HS-27A (cell line): ENCODE measurements around the gene ENTPD8.
A peak's percentile ranks its signal among the peaks of the same experiment; 100 is the strongest.
"Not testable (repeated sequence)": the region's sequence is repeated elsewhere in the genome, so short reads cannot be mapped to it uniquely, and the experiment has no call there.

Source experiments
- DNase-seq: peaks from one replicate; pipeline ENCODE4 v3.0.0-alpha.2; 2012; ENCODE audit warnings: low read depth, missing footprints

The ENTPD8 gene

GRCh38 chr9:137411645-137412380 lies 29.3 kb downstream of the ENTPD8 start:
- DNase-seq: peak; percentile 53

- DNase-seq: no peak
Measured at GRCh38 chr9:137411260-137411644, 29.9 kb downstream of the ENTPD8 start.

DNA sequence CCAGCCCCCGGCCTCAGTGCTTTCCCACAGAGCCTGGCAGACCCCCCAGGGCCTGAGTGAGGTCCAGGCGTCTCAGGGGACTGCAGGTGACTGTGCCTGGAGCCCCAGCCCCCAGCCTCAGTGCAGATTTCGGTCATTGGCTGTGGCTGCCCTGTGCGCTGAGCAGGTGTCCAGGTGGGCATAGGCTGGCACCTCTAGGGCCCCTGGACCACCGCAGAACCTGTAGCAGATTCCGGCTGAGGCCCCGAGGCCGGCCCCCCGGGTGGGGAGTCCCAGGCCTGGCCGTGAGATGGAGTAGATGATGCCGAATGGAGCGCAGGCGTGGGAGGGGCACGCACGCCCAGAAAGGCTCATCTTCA lies 30.3 kb downstream of the ENTPD8 start:
- no peak for DNase-seq

- not testable (repeated sequence) for DNase-seq
Measured at GRCh38 chr9:137410236-137410890, 30.8 kb downstream of the ENTPD8 start.

GRCh38 chr9:137409515-137409914 lies 31.6 kb downstream of the ENTPD8 start:
- no peak for DNase-seq

GRCh38 chr9:137408651-137409405 lies 32.3 kb downstream of the ENTPD8 start:
- DNase-seq: no peak

DNA sequence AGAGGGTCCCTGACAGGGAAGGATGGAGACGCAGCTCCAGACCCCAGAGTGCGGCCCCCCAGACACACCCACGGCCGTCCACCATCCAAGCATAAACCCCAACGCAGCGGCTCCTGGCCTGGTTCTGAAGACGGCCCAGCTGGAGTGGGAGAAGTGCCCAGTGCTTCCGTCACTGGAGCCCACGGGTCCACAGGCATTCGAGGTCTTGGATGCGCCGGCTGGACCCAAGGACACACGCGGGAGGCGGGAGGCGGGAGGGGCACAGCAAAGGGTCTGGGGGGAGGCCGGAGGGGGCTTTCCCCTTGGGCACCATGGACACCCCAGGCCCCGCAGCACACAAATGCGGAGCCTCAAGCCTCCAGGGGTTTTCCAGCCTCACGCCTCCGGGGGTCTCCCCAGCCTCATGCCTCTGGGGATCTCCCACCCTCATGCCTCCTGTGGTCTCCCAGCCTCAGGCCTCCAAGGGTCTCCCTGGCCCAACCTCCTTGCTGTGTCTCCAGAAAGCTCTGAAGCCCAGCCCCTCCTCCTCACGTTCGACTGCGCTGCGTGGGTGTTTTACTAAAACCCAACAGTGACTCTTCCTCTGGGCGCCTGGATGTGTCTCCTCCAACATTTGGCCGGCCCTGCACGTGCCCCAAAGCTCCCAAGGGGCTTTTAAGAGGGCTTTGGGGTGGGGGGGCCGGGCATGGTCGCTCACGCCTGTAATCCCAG lies 33.4 kb downstream of the ENTPD8 start:
- DNase-seq: no peak

DNA sequence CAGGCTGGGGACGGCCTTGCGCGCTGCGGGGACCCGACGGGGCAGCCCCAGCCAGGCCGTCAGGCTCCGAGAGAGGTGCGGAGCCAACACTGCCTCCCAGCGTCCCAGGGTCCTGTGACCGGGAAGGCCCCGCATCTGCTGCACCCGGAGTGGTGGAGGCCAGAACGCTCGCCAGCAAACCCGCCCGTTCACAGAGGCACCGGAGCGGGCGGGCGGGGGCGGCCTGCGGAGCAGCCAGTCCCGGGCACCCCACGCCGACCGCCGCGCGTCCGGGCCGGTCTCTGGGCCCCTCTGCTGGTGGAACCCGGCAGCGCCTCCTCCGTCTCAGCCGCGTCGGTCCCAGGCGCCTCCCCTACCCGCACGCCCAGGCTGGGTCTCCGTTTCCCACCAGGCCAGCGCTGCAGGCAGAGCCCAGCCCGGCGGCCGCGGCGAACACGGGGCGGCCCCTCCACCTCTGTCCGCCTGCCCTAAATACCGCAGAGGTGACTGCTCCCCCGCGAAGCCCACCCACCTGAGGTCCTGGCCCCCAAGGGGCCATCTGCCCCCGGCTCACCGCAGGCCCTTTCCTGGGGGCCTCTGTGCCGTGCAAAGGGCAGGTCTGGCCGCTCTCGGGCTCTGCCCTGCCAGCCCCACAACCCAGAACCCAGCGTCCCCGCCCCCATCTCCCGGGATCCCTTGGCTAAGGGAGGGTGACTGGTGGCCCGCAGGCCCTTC lies 34.1 kb downstream of the ENTPD8 start:
- no peak for DNase-seq

DNA sequence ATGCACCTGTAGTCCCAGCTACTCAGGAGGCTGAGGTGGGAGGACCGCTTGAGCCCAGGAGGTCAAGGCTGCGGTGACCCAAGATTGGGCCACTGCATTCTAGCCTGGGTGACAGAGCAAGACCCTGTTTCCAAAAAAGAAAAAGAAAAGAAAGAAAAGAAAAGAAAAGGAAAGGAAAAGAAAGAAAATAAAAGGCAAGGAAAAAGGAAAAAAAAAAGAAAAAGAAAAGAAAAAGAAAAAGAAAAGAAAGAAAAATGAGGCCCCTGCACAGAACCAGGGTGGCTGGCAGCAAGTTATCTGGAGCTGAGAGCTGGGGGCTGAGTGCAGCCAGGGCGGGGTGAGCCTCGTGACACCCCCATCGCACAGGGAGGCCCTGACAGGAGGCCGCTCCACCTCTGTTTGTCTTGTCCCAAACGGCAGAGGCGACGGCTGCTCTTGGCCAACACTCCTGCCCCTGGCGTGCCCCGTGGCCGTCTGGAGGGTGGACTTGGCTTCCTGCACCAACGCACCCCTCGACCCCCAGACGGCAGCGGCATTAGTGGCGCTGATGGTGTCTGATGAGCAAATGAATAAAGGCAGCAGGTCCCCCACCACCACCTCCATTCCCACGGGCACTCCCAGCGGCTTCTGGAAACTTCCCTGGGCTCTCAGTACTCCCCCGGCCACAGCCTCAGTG lies 34.9 kb downstream of the ENTPD8 start:
- no peak for DNase-seq

GRCh38 chr9:137405677-137406081 lies 35.5 kb downstream of the ENTPD8 start:
- no peak for DNase-seq

GRCh38 chr9:137404961-137405567 lies 36.1 kb downstream of the ENTPD8 start:
- DNase-seq: no peak

- no peak for DNase-seq
Measured at GRCh38 chr9:137403269-137403668, 37.9 kb downstream of the ENTPD8 start.

DNA sequence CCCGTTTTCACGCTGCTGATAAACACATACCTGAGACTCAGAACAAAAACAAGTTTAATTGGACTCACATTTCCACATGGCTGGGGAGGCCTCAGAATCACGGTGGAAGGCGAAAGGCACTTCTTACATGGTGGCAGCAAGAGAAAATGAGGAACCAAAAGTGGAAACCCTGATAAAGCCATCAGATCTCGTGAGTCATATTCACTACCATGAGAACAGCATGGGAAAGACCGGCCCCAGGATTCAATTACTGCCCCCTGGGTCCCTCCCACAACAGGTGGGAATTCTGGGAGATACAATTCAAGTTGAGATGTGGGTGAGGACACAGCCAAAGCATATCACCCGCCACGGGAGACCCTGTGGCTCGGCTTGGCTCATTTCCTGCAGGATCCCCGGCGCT lies 38.4 kb downstream of the ENTPD8 start:
- no peak for DNase-seq

GRCh38 chr9:137398561-137399468 lies 42.3 kb downstream of the ENTPD8 start:
- DNase-seq: no peak

DNA sequence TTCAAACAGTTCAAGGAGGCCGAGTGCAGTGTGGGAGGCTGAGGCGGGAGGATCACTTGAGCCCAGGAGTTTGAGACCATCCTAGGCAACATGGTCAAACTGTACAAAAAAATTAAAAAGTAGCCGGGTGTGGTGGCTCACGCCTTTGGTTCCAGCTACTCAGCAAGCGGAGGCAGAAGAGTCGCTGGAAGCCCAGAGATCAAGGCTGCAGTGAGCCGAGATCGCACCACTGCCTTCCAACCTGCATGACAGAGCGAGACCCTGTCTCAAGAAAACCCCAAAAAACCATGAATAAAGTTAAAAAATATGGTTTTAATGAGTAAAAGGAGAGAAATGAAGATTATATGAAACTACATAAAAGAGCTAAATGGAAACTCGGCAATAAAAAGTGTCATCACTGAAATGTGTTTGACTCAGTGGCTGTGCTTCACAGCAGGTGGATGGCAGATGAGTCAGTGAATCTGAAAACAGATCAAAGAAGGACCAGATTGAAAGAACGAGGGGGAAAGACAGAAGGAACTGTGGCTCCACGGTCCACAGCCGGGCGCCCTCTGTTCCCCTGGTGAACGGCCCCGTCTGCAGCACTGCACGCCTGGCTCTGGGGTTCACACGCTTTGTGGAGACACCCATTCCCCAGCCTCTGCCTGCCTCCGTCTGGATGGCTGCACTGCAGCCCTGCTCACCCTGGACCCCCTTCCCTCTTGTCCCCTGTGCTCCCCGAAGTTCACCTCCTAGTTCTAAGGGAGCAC lies 43.3 kb downstream of the ENTPD8 start:
- DNase-seq: no peak

DNA sequence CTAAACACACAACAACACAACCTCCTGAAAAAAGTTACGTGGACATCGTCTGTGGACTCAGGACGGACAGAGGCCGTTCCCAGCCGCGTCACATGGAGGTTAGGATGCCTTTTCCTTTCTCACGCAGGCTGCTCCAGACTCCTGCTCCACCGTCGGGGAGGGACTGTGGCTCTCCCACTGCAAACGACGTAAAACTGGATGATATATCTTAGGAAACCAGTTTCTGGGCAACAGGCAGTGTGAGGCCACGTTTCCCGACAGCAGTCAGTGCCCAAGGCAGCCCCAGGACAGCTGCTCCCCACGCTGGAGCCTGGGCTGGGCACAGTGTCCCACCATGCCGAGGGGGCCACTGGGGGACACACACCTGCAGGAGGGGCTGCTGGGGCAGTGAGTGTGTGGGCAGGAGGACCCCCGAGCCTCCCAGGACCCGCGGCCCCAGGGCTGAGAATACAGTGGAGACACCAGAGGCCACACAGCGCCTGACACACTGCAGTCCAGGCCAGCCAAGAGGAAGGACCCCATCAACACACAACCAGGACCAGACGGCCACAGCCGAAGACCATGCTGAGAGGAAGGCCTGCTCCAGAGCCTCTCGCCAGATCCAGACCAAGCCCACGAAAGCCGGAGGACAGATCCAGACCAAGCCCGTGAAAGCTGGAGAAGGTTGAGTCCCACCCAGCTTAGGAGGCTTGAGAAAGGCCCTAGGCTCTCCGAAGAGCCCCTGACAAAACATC lies 44.4 kb downstream of the ENTPD8 start:
- no peak for DNase-seq

DNA sequence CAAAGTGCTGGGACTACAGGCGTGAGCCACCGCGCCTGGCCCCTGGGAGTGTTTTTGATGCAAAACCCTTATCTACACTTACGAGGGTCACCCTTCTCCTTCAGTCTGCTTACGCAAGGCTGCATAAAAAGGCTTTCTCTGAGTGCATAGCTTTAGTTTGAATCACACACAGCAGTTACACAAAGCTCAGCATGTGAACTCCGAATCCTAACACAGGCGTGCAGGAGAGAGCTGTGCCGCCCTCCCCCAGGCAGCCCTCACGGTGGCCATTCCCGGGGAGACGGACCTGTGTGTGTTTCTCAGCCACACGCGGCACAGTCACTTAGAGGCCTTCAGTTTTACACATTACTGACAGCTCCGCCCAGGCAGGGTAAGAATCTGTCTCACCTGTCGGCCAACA lies 44.9 kb downstream of the ENTPD8 start:
- no peak for DNase-seq

DNA sequence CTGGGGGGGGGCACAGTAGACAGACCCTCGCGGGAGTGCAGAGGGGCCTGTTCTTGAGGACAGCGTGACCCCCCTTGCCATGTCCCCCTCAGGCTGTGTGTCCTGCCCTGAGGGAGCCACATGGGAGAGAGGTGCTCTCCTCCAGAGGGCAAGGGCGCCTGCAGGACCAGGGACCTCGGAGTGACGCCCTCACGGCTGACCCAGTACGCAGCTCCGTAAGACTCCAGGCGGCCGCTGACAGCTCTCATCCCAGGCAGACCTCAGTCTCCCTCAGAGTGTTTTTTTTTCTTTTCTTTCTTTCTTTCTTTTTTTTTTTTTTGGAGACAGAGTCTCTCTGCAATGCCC lies 45.5 kb downstream of the ENTPD8 start:
- no peak for DNase-seq
